ENCODE data around the gene FGF2.
"Not testable (repeated sequence)": the region's sequence is repeated elsewhere in the genome, so short reads cannot be mapped to it uniquely, and the experiment has no call there.

FGF2 gene

GRCh38 chr4:122785099-122785498, 41.5 kb upstream of the FGF2 start:
- H3F3A ChIP-seq (ENCODE audit: control insufficient read depth, insufficient read depth), result no peaks in the 10 kb centered on the region
- no peak overlapping the region for H3K27ac ChIP-seq (ENCODE audit: low read depth, low read length)
- no peaks in the 10 kb centered on the region for H3K4me1 ChIP-seq (ENCODE audit: control insufficient read depth, low read length)
- no peak overlapping the region for H3K4me2 ChIP-seq (ENCODE audit: low read length)
- H3K27me3 ChIP-seq (ENCODE audit: control insufficient read depth, low read length), result no peaks in the 10 kb centered on the region
- no peak overlapping the region for H3K4me3 ChIP-seq (ENCODE audit: low read length)
- no peaks in the 10 kb centered on the region for H3K9me2 ChIP-seq (replicated peaks; ENCODE audit: control insufficient read depth, low read length)
- TF ChIP-seq EZH2phosphoT487 (IDR thresholded peaks at IDR 0.05; ENCODE audit: borderline replicate concordance, low read length) (no peak), CTCF (IDR thresholded peaks at IDR 0.05; ENCODE audit: low read depth, low read length, poor library complexity, severe bottlenecking) (no peak)
- H4K20me1 ChIP-seq (ENCODE audit: control insufficient read depth, insufficient read depth, low read depth, low read length), result no peaks in the 10 kb centered on the region
- no peaks in the 10 kb centered on the region for H3K36me3 ChIP-seq (ENCODE audit: control insufficient read depth, low read length)
- no peaks in the 10 kb centered on the region for H3K9me3 ChIP-seq (ENCODE audit: control insufficient read depth, insufficient read depth, low read length)
- no peaks in the 10 kb centered on the region for H3K79me2 ChIP-seq (ENCODE audit: control insufficient read depth, low read length)

DNA sequence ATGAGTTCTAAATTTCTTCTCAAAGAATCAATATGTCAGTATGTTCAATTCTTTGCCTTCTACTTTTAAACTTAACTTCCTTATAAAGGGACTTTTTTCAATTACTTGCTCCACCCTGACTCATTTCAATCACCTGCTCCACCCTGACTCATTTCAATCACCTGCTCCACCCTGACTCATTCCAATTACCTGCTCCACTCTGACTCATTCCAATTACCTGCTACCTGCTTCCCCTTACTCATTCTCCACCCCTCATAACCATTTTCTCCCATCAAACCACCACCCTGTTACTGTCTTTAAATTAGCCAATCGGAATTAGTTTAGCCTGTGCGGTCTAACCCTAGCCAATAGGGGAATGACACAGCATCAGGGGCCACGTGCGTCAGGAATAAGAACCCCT, 40.3 kb upstream of the FGF2 start:
- H3K79me2 ChIP-seq (ENCODE audit: control insufficient read depth, low read length); H3K4me3 ChIP-seq (ENCODE audit: low read length); H4K20me1 ChIP-seq (ENCODE audit: control insufficient read depth, insufficient read depth, low read depth, low read length); H3K4me1 ChIP-seq (ENCODE audit: control insufficient read depth, low read length); H3K27ac ChIP-seq (ENCODE audit: low read depth, low read length); H3K4me2 ChIP-seq (ENCODE audit: low read length); H3K9me2 ChIP-seq (replicated peaks; ENCODE audit: control insufficient read depth, low read length); H3K27me3 ChIP-seq (ENCODE audit: control insufficient read depth, low read length); H3F3A ChIP-seq (ENCODE audit: control insufficient read depth, insufficient read depth); H3K9me3 ChIP-seq (ENCODE audit: control insufficient read depth, insufficient read depth, low read length); H3K36me3 ChIP-seq (ENCODE audit: control insufficient read depth, low read length): not testable (repeated sequence)

- not testable (repeated sequence) for H3K4me2 ChIP-seq (ENCODE audit: low read length)
Observed at GRCh38 chr4:122786920-122787319, 39.7 kb upstream of the FGF2 start.

DNA sequence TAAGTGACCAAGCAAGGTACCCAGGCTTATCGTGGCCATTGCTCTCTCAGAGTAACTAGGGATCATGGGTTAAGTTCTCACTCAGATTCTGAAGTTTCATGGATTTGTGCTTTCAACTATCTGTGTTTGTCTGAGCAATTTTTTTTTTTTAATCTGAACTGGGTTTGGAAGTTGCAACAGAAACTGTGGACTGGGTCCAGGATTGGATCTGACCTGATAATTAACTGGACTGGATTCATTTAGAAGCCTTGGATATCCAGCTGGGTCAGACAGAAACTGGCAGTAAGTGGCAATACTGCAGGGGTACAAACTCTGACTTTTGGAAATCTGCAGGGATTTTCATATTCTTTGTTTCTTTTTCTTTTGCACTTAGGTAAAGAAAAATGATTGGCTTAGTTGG, 38.7 kb upstream of the FGF2 start:
- H3K27me3 ChIP-seq (ENCODE audit: control insufficient read depth, low read length), result no peaks in the 10 kb centered on the region
- H3K27ac ChIP-seq (ENCODE audit: low read depth, low read length), result no peak overlapping the region
- H3K79me2 ChIP-seq (ENCODE audit: control insufficient read depth, low read length), result no peaks in the 10 kb centered on the region
- no peaks in the 10 kb centered on the region for H3K36me3 ChIP-seq (ENCODE audit: control insufficient read depth, low read length)
- no peaks in the 10 kb centered on the region for H3K9me2 ChIP-seq (replicated peaks; ENCODE audit: control insufficient read depth, low read length)
- TF ChIP-seq CTCF (IDR thresholded peaks at IDR 0.05; ENCODE audit: low read depth, low read length, poor library complexity, severe bottlenecking) (no peak), EZH2phosphoT487 (IDR thresholded peaks at IDR 0.05; ENCODE audit: borderline replicate concordance, low read length) (no peak)
- no peaks in the 10 kb centered on the region for H3F3A ChIP-seq (ENCODE audit: control insufficient read depth, insufficient read depth)
- no peaks in the 10 kb centered on the region for H4K20me1 ChIP-seq (ENCODE audit: control insufficient read depth, insufficient read depth, low read depth, low read length)
- H3K4me3 ChIP-seq (ENCODE audit: low read length), result no peak overlapping the region
- no peaks in the 10 kb centered on the region for H3K9me3 ChIP-seq (ENCODE audit: control insufficient read depth, insufficient read depth, low read length)
- no peaks in the 10 kb centered on the region for H3K4me1 ChIP-seq (ENCODE audit: control insufficient read depth, low read length)
- no peak overlapping the region for H3K4me2 ChIP-seq (ENCODE audit: low read length)

More at GRCh38 chr4:122786920-122787319, 39.7 kb upstream of the FGF2 start:
- H4K20me1 ChIP-seq (ENCODE audit: control insufficient read depth, insufficient read depth, low read depth, low read length); H3K36me3 ChIP-seq (ENCODE audit: control insufficient read depth, low read length); H3K79me2 ChIP-seq (ENCODE audit: control insufficient read depth, low read length); H3K27me3 ChIP-seq (ENCODE audit: control insufficient read depth, low read length); H3K9me3 ChIP-seq (ENCODE audit: control insufficient read depth, insufficient read depth, low read length); H3K27ac ChIP-seq (ENCODE audit: low read depth, low read length); H3K4me3 ChIP-seq (ENCODE audit: low read length); H3K4me1 ChIP-seq (ENCODE audit: control insufficient read depth, low read length); H3K9me2 ChIP-seq (replicated peaks; ENCODE audit: control insufficient read depth, low read length); H3F3A ChIP-seq (ENCODE audit: control insufficient read depth, insufficient read depth): not testable (repeated sequence)

Data from DOHH2 (cell line).